Prostate gland (tissue), 2 donors: ENCODE results near the gene POPDC3.

Experiments
- CTCF ChIP-seq, 4 experiments: fragments of 200-600 bp in 2 of 4; fragments of 450-650 bp in 2 of 4; sonication (generic) in 2 of 4; IDR thresholded peaks; 1 replicate in 3 of 4; 2 replicates in 1 of 4; pipeline ENCODE4 v1.5.1; 2016 to 2019; ENCODE audit warnings: antibody characterized with exemption in 4 of 4, mild to moderate bottlenecking in 2 of 4, moderate library complexity in 2 of 4
- POLR2A ChIP-seq: fragments of 450-650 bp; IDR thresholded peaks from one replicate; pipeline ENCODE4 v1.6.1; 2016; ENCODE audit warnings: antibody characterized with exemption, mild to moderate bottlenecking
- POLR2AphosphoS5 ChIP-seq: sonication (generic); formaldehyde crosslinking; IDR thresholded peaks from one replicate; pipeline ENCODE4 v1.6.1; 2017; ENCODE audit warnings: antibody characterized with exemption

DNA sequence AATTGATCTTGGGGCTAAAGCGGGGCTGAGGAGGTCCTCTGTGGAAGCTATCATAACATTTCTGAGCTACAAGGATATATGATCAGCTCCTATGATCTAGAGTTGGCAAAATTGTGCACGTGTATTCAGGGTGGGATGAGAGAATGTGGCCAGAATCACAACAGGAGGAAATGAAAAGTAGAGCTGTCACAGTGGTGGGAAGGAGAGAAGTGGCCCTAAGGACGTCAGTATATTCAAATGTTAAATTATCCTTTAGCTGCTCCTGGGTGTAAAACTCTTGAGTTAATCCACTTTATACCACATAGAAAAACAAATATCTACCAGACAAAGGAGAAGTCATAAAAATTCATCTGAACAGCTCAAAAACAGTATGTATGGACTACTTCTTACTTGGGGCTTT is 14.8 kb upstream of the POPDC3 start:
- TF ChIP-seq CTCF (IDR thresholded peaks at IDR 0.05) (no peak), POLR2AphosphoS5 (no peak), POLR2A (no peak)
